GM19023 (cell line): Measurements from ENCODE around the gene FAM98C.

Experiments used
- ATAC-seq: cut with Tn5 transposase; IDR thresholded peaks from one replicate; pipeline ENCODE4 v1.9.1; 2021; ENCODE audit warnings: mild to moderate bottlenecking, moderate library complexity; ENCODE audit not compliant: unreplicated experiment

The FAM98C gene

GRCh38 chr19:38452430-38453366 lies 49.8 kb downstream of the FAM98C start:
- ATAC-seq = no peak

- ATAC-seq = no peak
Measured at GRCh38 chr19:38453596-38453995, 50.7 kb downstream of the FAM98C start.

- no peak for ATAC-seq
Measured at GRCh38 chr19:38455031-38455430, 52.1 kb downstream of the FAM98C start.

- no peak for ATAC-seq
Measured at GRCh38 chr19:38457202-38457601, 54.3 kb downstream of the FAM98C start.

GRCh38 chr19:38457690-38458405 lies 55.0 kb downstream of the FAM98C start:
- no peak for ATAC-seq
